Neuron (in vitro differentiated cells): Measurements from ENCODE around the gene MGAT5B.
A peak's percentile ranks its signal among the peaks of the same experiment; 100 is the strongest.

Source experiments
- H2AFZ ChIP-seq: one replicate; pipeline ENCODE4 v1.6.1; 2013; ENCODE audit warnings: low read depth, mild to moderate bottlenecking, inconsistent platforms, low read length, moderate library complexity
- H3K27me3 ChIP-seq: one replicate; pipeline ENCODE4 v1.6.1; 2013; ENCODE audit warnings: low read length; ENCODE audit not compliant: insufficient read depth
- H3K36me3 ChIP-seq: one replicate; pipeline ENCODE4 v1.6.1; 2013; ENCODE audit warnings: low read length; ENCODE audit not compliant: insufficient read depth
- H3K4me1 ChIP-seq: one replicate; pipeline ENCODE4 v1.6.1; 2013; ENCODE audit warnings: low read length; ENCODE audit not compliant: insufficient read depth
- H3K4me3 ChIP-seq: 2 replicates; pipeline ENCODE4 v1.5.1; 2013; ENCODE audit warnings: mild to moderate bottlenecking, low read length, moderate library complexity
- H3K9me3 ChIP-seq: one replicate; pipeline ENCODE4 v1.6.1; 2013; ENCODE audit warnings: low read length

Gene MGAT5B

GRCh38 chr17:76947309-76947708 is 79.1 kb downstream of the MGAT5B start:
- Histone ChIP-seq H3K27me3 (no peaks in the 10 kb centered on the region), H3K9me3 (no peaks in the 10 kb centered on the region), H2AFZ (no peak overlapping the region), H3K4me1 (no peaks in the 10 kb centered on the region), H3K4me3 (no peak overlapping the region), H3K36me3 (peaks cover 8% of the 10 kb centered on the region)

- Histone ChIP-seq H3K4me3 (no peak overlapping the region), H3K36me3 (peaks cover 8% of the 10 kb centered on the region), H2AFZ (no peak overlapping the region), H3K4me1 (no peaks in the 10 kb centered on the region), H3K27me3 (no peaks in the 10 kb centered on the region), H3K9me3 (no peaks in the 10 kb centered on the region)
Observed at GRCh38 chr17:76947771-76948170, 79.6 kb downstream of the MGAT5B start.

- Histone ChIP-seq H2AFZ (no peak overlapping the region), H3K4me1 (no peaks in the 10 kb centered on the region), H3K4me3 (no peak overlapping the region), H3K36me3 (peaks cover 8% of the 10 kb centered on the region), H3K9me3 (no peaks in the 10 kb centered on the region), H3K27me3 (no peaks in the 10 kb centered on the region)
Observed at GRCh38 chr17:76948301-76948700, 80.1 kb downstream of the MGAT5B start.

- no peaks in the 10 kb centered on the region for H3K9me3 ChIP-seq
- no peak overlapping the region for H3K4me3 ChIP-seq
- peaks cover 8% of the 10 kb centered on the region for H3K36me3 ChIP-seq
- no peaks in the 10 kb centered on the region for H3K4me1 ChIP-seq
- no peaks in the 10 kb centered on the region for H3K27me3 ChIP-seq
- no peak overlapping the region for H2AFZ ChIP-seq
Observed at GRCh38 chr17:76948726-76949342, 80.6 kb downstream of the MGAT5B start.

- Histone ChIP-seq H3K4me3 (no peak overlapping the region), H3K36me3 (peaks cover 8% of the 10 kb centered on the region), H3K9me3 (no peaks in the 10 kb centered on the region), H2AFZ (no peak overlapping the region), H3K4me1 (no peaks in the 10 kb centered on the region), H3K27me3 (no peaks in the 10 kb centered on the region)
Observed at GRCh38 chr17:76949913-76950695, 81.9 kb downstream of the MGAT5B start.

- Histone ChIP-seq H2AFZ (no peak overlapping the region), H3K4me1 (no peaks in the 10 kb centered on the region), H3K4me3 (no peak overlapping the region), H3K9me3 (no peaks in the 10 kb centered on the region), H3K36me3 (peaks cover 7% of the 10 kb centered on the region), H3K27me3 (no peaks in the 10 kb centered on the region)
Observed at GRCh38 chr17:76951375-76951905, 83.2 kb downstream of the MGAT5B start.

GRCh38 chr17:76952402-76952801 is 84.2 kb downstream of the MGAT5B start:
- H2AFZ ChIP-seq = no peak overlapping the region
- peaks cover under 1% of the 10 kb centered on the region for H3K4me1 ChIP-seq
- peaks cover 4% of the 10 kb centered on the region for H3K36me3 ChIP-seq
- no peaks in the 10 kb centered on the region for H3K9me3 ChIP-seq
- H3K4me3 ChIP-seq = no peak overlapping the region
- H3K27me3 ChIP-seq = no peaks in the 10 kb centered on the region

- Histone ChIP-seq H3K9me3 (no peaks in the 10 kb centered on the region), H3K4me1 (peaks cover 7% of the 10 kb centered on the region), H3K27me3 (no peaks in the 10 kb centered on the region), H3K4me3 (no peak overlapping the region), H2AFZ (no peak overlapping the region), H3K36me3 (peaks cover 2% of the 10 kb centered on the region)
Observed at GRCh38 chr17:76953066-76953465, 84.9 kb downstream of the MGAT5B start.

- Histone ChIP-seq H2AFZ (no peak overlapping the region), H3K4me3 (no peak overlapping the region), H3K36me3 (no peaks in the 10 kb centered on the region), H3K9me3 (no peaks in the 10 kb centered on the region), H3K27me3 (no peaks in the 10 kb centered on the region), H3K4me1 (peaks cover 10% of the 10 kb centered on the region)
Observed at GRCh38 chr17:76953946-76954345, 85.7 kb downstream of the MGAT5B start.

GRCh38 chr17:76955191-76955590 is 87.0 kb downstream of the MGAT5B start:
- H3K27me3 ChIP-seq = no peaks in the 10 kb centered on the region
- no peak overlapping the region for H3K4me3 ChIP-seq
- H3K4me1 ChIP-seq = peaks cover 10% of the 10 kb centered on the region
- no peaks in the 10 kb centered on the region for H3K9me3 ChIP-seq
- no peak overlapping the region for H2AFZ ChIP-seq
- H3K36me3 ChIP-seq = no peaks in the 10 kb centered on the region

GRCh38 chr17:76956846-76957540 is 88.8 kb downstream of the MGAT5B start:
- H3K27me3 ChIP-seq = no peaks in the 10 kb centered on the region
- H3K9me3 ChIP-seq = no peaks in the 10 kb centered on the region
- no peaks in the 10 kb centered on the region for H3K36me3 ChIP-seq
- peak overlapping the region; percentile 77 for H2AFZ ChIP-seq
- H3K4me1 ChIP-seq = peaks cover 10% of the 10 kb centered on the region
- H3K4me3 ChIP-seq = no peak overlapping the region

GRCh38 chr17:76957678-76958464 is 89.7 kb downstream of the MGAT5B start:
- Histone ChIP-seq H3K27me3 (no peaks in the 10 kb centered on the region), H3K36me3 (no peaks in the 10 kb centered on the region), H3K9me3 (no peaks in the 10 kb centered on the region), H3K4me1 (peaks cover 10% of the 10 kb centered on the region), H3K4me3 (no peak overlapping the region), H2AFZ (peak overlapping the region; percentile 77)
